Hematopoietic multipotent progenitor cell treated with erythropoietin and hydrocortisone succinate and interleukin-3 and kit ligand, for 17 days (in vitro differentiated cells): Measurements from ENCODE around the gene SLC6A7.
"Not testable (repeated sequence)": the region's sequence is repeated elsewhere in the genome, so short reads cannot be mapped to it uniquely, and the experiment has no call there.

Source experiments
- DNase-seq: peaks from one replicate; pipeline ENCODE4 v3.0.0-alpha.2; 2015; ENCODE audit warnings: low spot score

SLC6A7 gene

GRCh38 chr5:150241298-150242160 is 51.7 kb downstream of the SLC6A7 start:
- no peak for DNase-seq

GRCh38 chr5:150242251-150242894 is 52.5 kb downstream of the SLC6A7 start:
- no peak for DNase-seq

GRCh38 chr5:150243590-150243989 is 53.7 kb downstream of the SLC6A7 start:
- DNase-seq, result no peak

GRCh38 chr5:150244209-150244608 is 54.3 kb downstream of the SLC6A7 start:
- DNase-seq, result no peak

GRCh38 chr5:150245111-150245789 is 55.4 kb downstream of the SLC6A7 start:
- no peak for DNase-seq

GRCh38 chr5:150245808-150246207 is 55.9 kb downstream of the SLC6A7 start:
- no peak for DNase-seq

- DNase-seq, result no peak
Measured at GRCh38 chr5:150246429-150246828, 56.6 kb downstream of the SLC6A7 start.

- DNase-seq, result no peak
Measured at GRCh38 chr5:150246835-150247234, 57.0 kb downstream of the SLC6A7 start.

- DNase-seq, result no peak
Measured at GRCh38 chr5:150247726-150248125, 57.9 kb downstream of the SLC6A7 start.

- DNase-seq, result not testable (repeated sequence)
Measured at GRCh38 chr5:150248493-150248892, 58.6 kb downstream of the SLC6A7 start.

GRCh38 chr5:150248946-150249345 is 59.1 kb downstream of the SLC6A7 start:
- DNase-seq, result no peak

GRCh38 chr5:150249744-150250143 is 59.9 kb downstream of the SLC6A7 start:
- DNase-seq, result no peak

GRCh38 chr5:150251504-150251903 is 61.6 kb downstream of the SLC6A7 start:
- DNase-seq, result no peak

GRCh38 chr5:150252489-150252888 is 62.6 kb downstream of the SLC6A7 start:
- DNase-seq, result no peak

GRCh38 chr5:150253416-150254208 is 63.8 kb downstream of the SLC6A7 start:
- no peak for DNase-seq

GRCh38 chr5:150254363-150254762 is 64.5 kb downstream of the SLC6A7 start:
- no peak for DNase-seq

GRCh38 chr5:150254774-150255173 is 64.9 kb downstream of the SLC6A7 start:
- no peak for DNase-seq

GRCh38 chr5:150255659-150256409 is 66.0 kb downstream of the SLC6A7 start:
- DNase-seq, result no peak

- no peak for DNase-seq
Measured at GRCh38 chr5:150256410-150257064, 66.7 kb downstream of the SLC6A7 start.

- DNase-seq, result no peak
Measured at GRCh38 chr5:150257424-150257823, 67.6 kb downstream of the SLC6A7 start.

- no peak for DNase-seq
Measured at GRCh38 chr5:150258130-150258529, 68.3 kb downstream of the SLC6A7 start.
